ENCODE data around the gene ATP2A3.

GRCh38 chr17:3951420-3951819, 12.8 kb downstream of the ATP2A3 start:
- TF ChIP-seq, protein P1, sequence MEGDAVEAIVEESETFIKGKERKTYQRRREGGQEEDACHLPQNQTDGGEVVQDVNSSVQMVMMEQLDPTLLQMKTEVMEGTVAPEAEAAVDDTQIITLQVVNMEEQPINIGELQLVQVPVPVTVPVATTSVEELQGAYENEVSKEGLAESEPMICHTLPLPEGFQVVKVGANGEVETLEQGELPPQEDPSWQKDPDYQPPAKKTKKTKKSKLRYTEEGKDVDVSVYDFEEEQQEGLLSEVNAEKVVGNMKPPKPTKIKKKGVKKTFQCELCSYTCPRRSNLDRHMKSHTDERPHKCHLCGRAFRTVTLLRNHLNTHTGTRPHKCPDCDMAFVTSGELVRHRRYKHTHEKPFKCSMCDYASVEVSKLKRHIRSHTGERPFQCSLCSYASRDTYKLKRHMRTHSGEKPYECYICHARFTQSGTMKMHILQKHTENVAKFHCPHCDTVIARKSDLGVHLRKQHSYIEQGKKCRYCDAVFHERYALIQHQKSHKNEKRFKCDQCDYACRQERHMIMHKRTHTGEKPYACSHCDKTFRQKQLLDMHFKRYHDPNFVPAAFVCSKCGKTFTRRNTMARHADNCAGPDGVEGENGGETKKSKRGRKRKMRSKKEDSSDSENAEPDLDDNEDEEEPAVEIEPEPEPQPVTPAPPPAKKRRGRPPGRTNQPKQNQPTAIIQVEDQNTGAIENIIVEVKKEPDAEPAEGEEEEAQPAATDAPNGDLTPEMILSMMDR (IDR thresholded peaks at IDR 0.05) = no peak
- TF ChIP-seq EZH2 (IDR thresholded peaks at IDR 0.05; ENCODE audit: borderline replicate concordance, insufficient read depth, low read depth, low read length, poor library complexity, severe bottlenecking) = no peak
